Measurements from ENCODE around the gene GSDMA.

- TF ChIP-seq CTCF (IDR thresholded peaks at IDR 0.05; ENCODE audit: low read depth, low read length, poor library complexity, severe bottlenecking) (no peak), EZH2phosphoT487 (IDR thresholded peaks at IDR 0.05; ENCODE audit: borderline replicate concordance, low read length) (no peak)
These were observed 9.5 kb downstream of the GSDMA start for GRCh38 chr17:39972271-39972670.
